Mucosa of descending colon (tissue), 3 donors: ENCODE measurements around the gene NKD1. TPM values are rescaled to one million over a fixed set of nuclear protein-coding genes. Genes with fewer than 3 reads are reported as not detected.
A peak's percentile ranks its signal among the peaks of the same experiment; 100 is the strongest.

ENCODE experiments used
- ATAC-seq: fragments of 200-7000 bp; cut with Tn5 transposase; one replicate; pipeline ENCODE4 v1.9.1; 2020; ENCODE audit warnings: mild to moderate bottlenecking, moderate library complexity
- DNase-seq, 3 donors: peaks; one replicate each; pipeline ENCODE4 v3.0.0-alpha.2; 2020
- H3K36me3 ChIP-seq: fragments of 200-600 bp; one replicate; pipeline ENCODE4 v1.8.0; 2021; ENCODE audit warnings: low read depth, mild to moderate bottlenecking
- H3K4me1 ChIP-seq: fragments of 200-600 bp; one replicate; pipeline ENCODE4 v1.8.0; 2021; ENCODE audit warnings: low read depth, mild to moderate bottlenecking
- H3K4me3 ChIP-seq: fragments of 200-600 bp; one replicate; pipeline ENCODE4 v1.8.0; 2021; ENCODE audit warnings: mild to moderate bottlenecking
- H3K9me3 ChIP-seq: fragments of 200-600 bp; one replicate; pipeline ENCODE4 v1.8.0; 2021; ENCODE audit warnings: mild to moderate bottlenecking
- CTCF ChIP-seq: fragments of 200-600 bp; IDR thresholded peaks from one replicate; pipeline ENCODE4 v1.8.0; 2022; ENCODE audit warnings: antibody characterized with exemption, mild to moderate bottlenecking
- intact Hi-C, 2 donors: fragments of 100-400 bp; cut with DNase I in 1 of 2; cut with micrococcal nuclease in 1 of 2; formaldehyde crosslinking; loops; one replicate each; pipeline versions ENCODE4 v1.11.0 to v1.11.1; 2022; cut with DNase I, micrococcal nuclease
- total RNA-seq, 3 donors: library from RNA; stranded (reverse); fragmentation: NEBNext Ultra II Directional in 2 of 3; extraction: Animal tissue kit (Norgen Biotek cat#: 25700) in 2 of 3; gene quantifications; one replicate each; pipeline versions ENCODE4 v1.2.1 to v1.2.4, GENCODE V29; 2021 to 2023
- donor health status: DM: no; HTN: no; CAD: no; lungs with moderate emphysema.
- donor health status: DM: no; HTN: no; CAD: no.
- donor health status: DM: no; HTN: yes; CAD: no.

Gene NKD1
- total RNA-seq, 3 donors from 2014 or later, result 1.6 to 28.0 (median 3.2) TPM

DNA sequence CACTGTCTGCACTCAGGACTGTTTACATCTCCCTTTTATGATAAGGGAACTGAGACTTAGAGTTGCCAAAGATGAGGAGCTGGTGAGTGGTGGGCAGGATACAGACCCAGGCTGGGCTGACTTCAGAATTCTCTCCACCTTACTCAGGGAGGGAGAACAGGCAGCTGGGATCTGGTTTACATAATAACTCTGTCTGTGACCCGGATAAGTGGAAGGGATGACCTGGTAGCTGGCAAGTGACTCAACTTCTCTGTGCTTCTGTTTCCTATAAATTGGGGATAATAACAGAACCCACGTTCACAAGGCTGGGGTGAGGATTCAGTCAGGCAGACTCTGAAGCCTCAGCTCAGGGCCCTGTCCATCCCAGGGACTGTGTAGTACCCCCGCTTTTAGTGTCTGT lies 130.3 kb downstream of the NKD1 start:
- intact Hi-C loops, result no loop called here
- H3K4me1 ChIP-seq, result no peaks in the 10 kb centered on the region
- H3K4me3 ChIP-seq, result no peak overlapping the region
- no peaks in the 10 kb centered on the region for H3K36me3 ChIP-seq
- ATAC-seq, result no peak
- DNase-seq, result no peak
- H3K9me3 ChIP-seq, result peaks cover 4% of the 10 kb centered on the region
- TF ChIP-seq CTCF, result no peak

DNA sequence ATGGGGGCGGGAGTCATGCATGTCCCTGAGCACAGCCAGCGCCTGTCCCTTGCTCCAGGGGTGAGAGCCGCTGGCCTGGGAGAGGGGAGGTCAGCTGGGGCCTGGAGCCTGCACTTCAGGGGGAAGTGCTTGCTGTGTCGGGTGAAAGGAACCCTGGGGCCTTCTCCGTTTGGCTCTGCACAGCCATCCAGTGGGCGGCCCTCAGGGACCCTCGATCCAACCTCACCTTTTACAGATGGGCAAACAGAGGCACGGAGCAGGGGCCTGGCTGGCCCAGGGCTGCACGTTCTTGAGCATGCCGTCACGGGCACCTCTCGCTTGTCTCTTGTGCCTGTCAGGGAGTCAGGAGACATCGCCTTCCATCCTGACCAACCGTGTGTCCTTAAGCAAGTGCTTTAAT lies 131.1 kb downstream of the NKD1 start:
- ATAC-seq, result no peak

GRCh38 chr16:50679676-50680555 lies 131.7 kb downstream of the NKD1 start:
- H3K4me3 ChIP-seq, result no peak overlapping the region
- intact Hi-C loops, result no loop called here
- ATAC-seq, result no peak
- no peaks in the 10 kb centered on the region for H3K9me3 ChIP-seq
- no peak for TF ChIP-seq CTCF
- no peaks in the 10 kb centered on the region for H3K4me1 ChIP-seq
- no peaks in the 10 kb centered on the region for H3K36me3 ChIP-seq
- no peak for DNase-seq

More for the DNA sequence above, 131.1 kb downstream of the NKD1 start:
- Histone ChIP-seq H3K36me3 (no peaks in the 10 kb centered on the region), H3K4me3 (no peak overlapping the region), H3K9me3 (no peaks in the 10 kb centered on the region), H3K4me1 (no peaks in the 10 kb centered on the region)
- intact Hi-C loops, result no loop called here
- TF ChIP-seq CTCF, result no peak
- peak in 1 of 3 donors; percentile 45 for DNase-seq

- no peaks in the 10 kb centered on the region for H3K9me3 ChIP-seq
- no peaks in the 10 kb centered on the region for H3K4me1 ChIP-seq
- no peak for DNase-seq
- no peak overlapping the region for H3K4me3 ChIP-seq
- no peak for ATAC-seq
- TF ChIP-seq CTCF, result no peak
- no peaks in the 10 kb centered on the region for H3K36me3 ChIP-seq
- intact Hi-C loops, result no loop called here
These were observed 132.3 kb downstream of the NKD1 start for GRCh38 chr16:50680556-50680893.

DNA sequence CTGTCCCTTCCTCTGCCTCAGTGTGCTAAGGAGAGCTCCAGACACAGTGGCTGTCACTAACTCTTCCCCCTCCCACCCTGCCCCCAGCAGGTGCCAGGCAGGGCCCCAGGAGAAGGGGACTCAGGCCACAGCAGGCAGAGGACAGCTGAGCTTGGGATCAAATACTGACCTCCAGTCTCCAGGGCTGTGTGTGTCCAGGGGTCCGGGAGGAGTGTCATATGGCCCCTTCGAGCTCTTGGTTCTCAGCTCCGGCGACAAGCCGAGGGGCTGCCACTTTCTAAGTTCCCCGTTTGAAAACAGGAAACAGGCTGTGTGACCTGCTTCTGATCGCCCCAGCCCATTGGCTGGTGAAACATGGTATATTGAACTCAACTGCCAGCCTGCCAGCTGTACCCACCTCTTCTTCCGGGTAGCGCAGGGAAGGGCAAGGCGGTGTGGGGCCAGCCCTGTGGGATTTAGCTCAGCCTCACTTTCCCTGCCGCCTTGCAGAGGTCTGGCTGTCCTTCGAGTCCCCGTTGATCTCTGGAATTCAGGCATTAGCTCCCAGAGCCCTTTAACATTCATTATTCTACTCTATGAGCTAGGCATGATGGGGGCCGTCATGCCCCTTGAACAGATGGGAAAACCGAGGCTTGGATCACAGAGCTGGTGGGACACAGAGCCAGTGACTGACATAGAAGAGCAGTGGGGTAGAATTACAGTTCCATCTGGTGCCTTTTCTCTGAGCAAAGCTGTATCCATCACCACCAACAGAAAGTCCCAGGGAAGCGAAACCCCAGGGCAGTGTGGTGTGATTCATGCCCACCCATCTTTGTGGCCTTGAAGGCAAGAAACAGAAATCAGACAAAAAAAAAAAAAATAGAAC lies 133.1 kb downstream of the NKD1 start, which contains the start of gene SNX20:
TSS of gene SNX20 (minus strand) at position 292 of the 865 bp plus-strand sequence. CDS start 3,786 bp downstream, outside the sequence.
- Histone ChIP-seq H3K9me3 (no peaks in the 10 kb centered on the region), H3K36me3 (no peaks in the 10 kb centered on the region), H3K4me1 (no peaks in the 10 kb centered on the region), H3K4me3 (no peak within 1 kb of the TSS)
- DNase-seq (peak; percentile 45 to 77 (median 46)), ATAC-seq (peak; percentile 70)
- TF ChIP-seq CTCF, result no peak
- intact Hi-C loops, result no loop called here
